ENCODE data around the gene LIN37. TPM values are rescaled to one million over a fixed set of nuclear protein-coding genes. Genes with fewer than 3 reads are reported as not detected.

Gene LIN37
- total and polyA plus RNA-seq, 7 donors = 8.4 to 19.1 (median 13.6) TPM

DNA sequence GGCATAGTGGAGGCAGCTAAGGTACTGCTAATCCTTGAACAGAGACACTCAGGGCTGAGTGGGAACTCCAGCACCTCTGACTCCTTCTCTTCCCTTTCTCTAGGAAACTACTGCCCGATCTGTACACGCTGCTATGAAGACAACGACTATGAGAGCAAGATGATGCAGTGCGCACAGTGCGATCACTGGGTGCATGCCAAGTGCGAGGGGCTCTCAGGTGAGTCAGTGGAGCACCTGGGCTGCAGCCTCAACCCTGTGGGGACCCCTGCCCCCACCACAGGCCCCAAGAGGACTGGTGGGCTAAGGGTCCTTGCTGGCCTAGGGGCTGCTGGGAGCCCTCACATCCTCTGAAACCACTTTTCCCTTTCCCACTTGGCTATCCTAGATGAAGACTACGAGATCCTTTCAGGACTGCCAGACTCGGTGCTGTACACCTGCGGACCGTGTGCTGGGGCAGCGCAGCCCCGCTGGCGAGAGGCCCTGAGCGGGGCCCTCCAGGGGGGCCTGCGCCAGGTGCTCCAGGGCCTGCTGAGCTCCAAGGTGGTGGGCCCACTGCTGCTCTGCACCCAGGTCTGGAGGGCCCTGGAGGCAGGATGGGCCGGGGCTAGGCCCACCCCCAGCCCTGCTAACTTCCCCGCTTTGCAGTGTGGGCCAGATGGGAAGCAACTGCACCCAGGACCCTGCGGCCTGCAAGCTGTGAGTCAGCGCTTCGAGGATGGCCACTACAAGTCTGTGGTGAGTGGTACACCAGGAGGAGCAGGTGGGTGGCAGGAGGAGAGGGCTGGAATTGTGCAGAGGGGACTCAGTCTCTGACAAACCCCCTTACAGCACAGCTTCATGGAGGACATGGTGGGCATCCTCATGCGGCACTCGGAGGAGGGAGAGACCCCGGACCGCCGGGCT is 21.1 kb upstream of the LIN37 start:
- no peak overlapping the region for H3K27ac ChIP-seq
- H3K9me3 ChIP-seq = no peaks in the 10 kb centered on the region
- TF ChIP-seq, protein P1, sequence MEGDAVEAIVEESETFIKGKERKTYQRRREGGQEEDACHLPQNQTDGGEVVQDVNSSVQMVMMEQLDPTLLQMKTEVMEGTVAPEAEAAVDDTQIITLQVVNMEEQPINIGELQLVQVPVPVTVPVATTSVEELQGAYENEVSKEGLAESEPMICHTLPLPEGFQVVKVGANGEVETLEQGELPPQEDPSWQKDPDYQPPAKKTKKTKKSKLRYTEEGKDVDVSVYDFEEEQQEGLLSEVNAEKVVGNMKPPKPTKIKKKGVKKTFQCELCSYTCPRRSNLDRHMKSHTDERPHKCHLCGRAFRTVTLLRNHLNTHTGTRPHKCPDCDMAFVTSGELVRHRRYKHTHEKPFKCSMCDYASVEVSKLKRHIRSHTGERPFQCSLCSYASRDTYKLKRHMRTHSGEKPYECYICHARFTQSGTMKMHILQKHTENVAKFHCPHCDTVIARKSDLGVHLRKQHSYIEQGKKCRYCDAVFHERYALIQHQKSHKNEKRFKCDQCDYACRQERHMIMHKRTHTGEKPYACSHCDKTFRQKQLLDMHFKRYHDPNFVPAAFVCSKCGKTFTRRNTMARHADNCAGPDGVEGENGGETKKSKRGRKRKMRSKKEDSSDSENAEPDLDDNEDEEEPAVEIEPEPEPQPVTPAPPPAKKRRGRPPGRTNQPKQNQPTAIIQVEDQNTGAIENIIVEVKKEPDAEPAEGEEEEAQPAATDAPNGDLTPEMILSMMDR (IDR thresholded peaks at IDR 0.05) = no peak
- TF ChIP-seq POLR2A (IDR thresholded peaks at IDR 0.05) (no peak), POLR2AphosphoS5 (IDR thresholded peaks at IDR 0.05) (no peak), EP300 (IDR thresholded peaks at IDR 0.05) (no peak)
- H3K4me1 ChIP-seq = no peaks in the 10 kb centered on the region
- H3K36me3 ChIP-seq = peaks cover 80 to 100% (median 97%) of the 10 kb centered on the region in 4 donors
- H3K4me3 ChIP-seq = no peak overlapping the region
- 96% methylated on average over 25 of the region's 25 CpGs for whole genome bisulfite sequencing, 2 donors
- peak; percentile 57 for DNase-seq
- no peaks in the 10 kb centered on the region for H3K27me3 ChIP-seq
- intact Hi-C loops (cut with DNase I) = no loop called here

DNA sequence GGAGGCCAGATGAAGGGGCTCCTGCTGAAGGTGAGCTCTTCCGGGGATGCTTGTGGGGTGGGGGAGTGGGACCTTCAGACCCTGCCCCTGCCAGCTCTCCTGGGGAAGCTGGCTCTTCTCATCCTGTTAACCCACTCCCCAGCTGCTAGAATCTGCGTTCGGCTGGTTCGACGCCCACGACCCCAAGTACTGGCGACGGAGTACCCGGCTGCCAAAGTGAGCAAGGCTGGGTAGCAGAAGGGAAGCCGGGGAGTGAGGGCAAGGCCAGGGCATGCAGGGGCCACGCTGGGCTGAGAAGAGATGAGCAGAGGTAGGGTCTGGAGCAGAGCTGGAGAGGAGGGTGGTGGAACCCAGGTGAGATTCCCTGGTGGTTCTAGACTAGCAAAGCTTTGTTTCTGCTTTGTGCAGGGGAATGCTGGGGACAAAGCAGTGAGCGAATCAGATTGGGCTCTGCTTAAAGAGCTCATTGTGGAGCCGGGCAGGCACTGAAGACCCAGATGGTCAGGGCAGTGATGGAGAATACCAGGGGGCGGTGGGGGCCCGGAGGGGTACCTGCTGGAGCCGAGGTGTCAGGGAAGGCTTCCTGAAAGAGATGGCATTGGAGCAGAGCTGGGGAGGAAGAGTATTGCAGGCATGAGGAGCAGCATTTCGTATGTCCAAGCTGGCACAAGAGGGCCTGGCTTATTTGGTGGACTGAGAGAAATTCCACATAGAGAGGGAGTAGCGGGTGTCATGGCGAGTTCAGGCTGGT is 20.2 kb upstream of the LIN37 start:
- Histone ChIP-seq H3K27me3 (no peaks in the 10 kb centered on the region), H3K4me3 (no peak overlapping the region), H3K9me3 (no peaks in the 10 kb centered on the region), H3K27ac (no peak overlapping the region), H3K4me1 (no peaks in the 10 kb centered on the region), H3K36me3 (peaks cover 78 to 100% (median 96%) of the 10 kb centered on the region in 4 donors)
- no peak for DNase-seq
- intact Hi-C loops (cut with DNase I) = no loop called here
- no peak for TF ChIP-seq EP300 (IDR thresholded peaks at IDR 0.05)
- TF ChIP-seq POLR2A (IDR thresholded peaks at IDR 0.05) = no peak
- TF ChIP-seq POLR2AphosphoS5 (IDR thresholded peaks at IDR 0.05) = no peak
- TF ChIP-seq, protein P1 (IDR thresholded peaks at IDR 0.05) = no peak
- WGBS, 2 donors = 94 to 95% methylated on average over 19 of the region's 19 CpGs

DNA sequence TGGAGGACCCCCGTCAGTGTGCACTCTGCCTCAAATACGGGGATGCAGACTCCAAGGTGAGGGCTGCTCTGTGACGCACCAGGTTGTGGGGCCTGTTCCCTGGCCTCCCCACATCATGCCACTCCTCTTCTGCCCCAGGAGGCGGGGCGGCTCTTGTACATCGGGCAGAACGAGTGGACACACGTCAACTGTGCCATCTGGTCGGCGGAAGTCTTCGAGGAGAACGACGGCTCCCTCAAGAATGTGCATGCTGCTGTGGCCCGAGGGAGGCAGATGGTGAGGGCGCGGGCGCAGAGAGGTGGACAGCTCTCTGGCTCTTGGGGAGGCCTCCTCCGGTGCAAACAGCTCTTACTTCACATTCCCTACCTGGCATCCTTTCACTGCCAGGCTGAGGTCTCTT is 19.4 kb upstream of the LIN37 start:
- Histone ChIP-seq H3K4me3 (no peak overlapping the region), H3K9me3 (no peaks in the 10 kb centered on the region), H3K36me3 (peaks cover 69 to 100% (median 89%) of the 10 kb centered on the region in 4 donors), H3K27me3 (no peaks in the 10 kb centered on the region), H3K27ac (no peak overlapping the region), H3K4me1 (no peaks in the 10 kb centered on the region)
- intact Hi-C loops (cut with DNase I) = no loop called here
- 92 to 95% methylated on average over 18 of the region's 18 CpGs for WGBS, 2 donors
- DNase-seq = no peak
- TF ChIP-seq, protein P1 (IDR thresholded peaks at IDR 0.05) = no peak
- no peak for TF ChIP-seq EP300 (IDR thresholded peaks at IDR 0.05)
- no peak for TF ChIP-seq POLR2A (IDR thresholded peaks at IDR 0.05)
- TF ChIP-seq POLR2AphosphoS5 (IDR thresholded peaks at IDR 0.05) = no peak

DNA sequence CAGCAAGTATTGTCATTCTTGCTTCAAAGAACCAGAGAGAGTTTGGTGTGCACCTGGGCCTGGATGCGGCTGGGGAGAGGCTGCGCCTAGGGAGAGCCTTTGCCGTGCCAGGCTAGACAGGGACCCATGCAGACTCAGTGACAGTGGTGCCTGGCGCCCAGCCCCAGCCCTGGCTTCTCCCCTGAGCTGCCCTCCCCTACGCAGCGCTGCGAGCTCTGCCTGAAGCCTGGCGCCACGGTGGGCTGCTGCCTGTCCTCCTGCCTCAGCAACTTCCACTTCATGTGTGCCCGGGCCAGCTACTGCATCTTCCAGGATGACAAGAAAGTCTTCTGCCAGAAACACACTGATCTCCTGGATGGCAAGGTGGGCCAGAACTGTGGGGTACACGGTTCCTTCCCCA is 18.6 kb upstream of the LIN37 start:
- intact Hi-C loops (cut with DNase I) = no loop called here
- WGBS, 2 donors = 96% methylated on average over 11 of the region's 11 CpGs
- H3K4me3 ChIP-seq = no peak overlapping the region
- H3K36me3 ChIP-seq = peaks cover 62 to 100% (median 84%) of the 10 kb centered on the region in 4 donors
- no peaks in the 10 kb centered on the region for H3K4me1 ChIP-seq
- DNase-seq = peak; percentile 62
- no peaks in the 10 kb centered on the region for H3K27me3 ChIP-seq
- no peaks in the 10 kb centered on the region for H3K9me3 ChIP-seq
- TF ChIP-seq, protein P1 (IDR thresholded peaks at IDR 0.05) = no peak
- TF ChIP-seq POLR2AphosphoS5 (IDR thresholded peaks at IDR 0.05) = no peak
- no peak for TF ChIP-seq POLR2A (IDR thresholded peaks at IDR 0.05)
- no peak for TF ChIP-seq EP300 (IDR thresholded peaks at IDR 0.05)
- H3K27ac ChIP-seq = no peak overlapping the region
